ENCODE results near the gene MBOAT1. TPM values are rescaled to one million over a fixed set of nuclear protein-coding genes. Genes with fewer than 3 reads are reported as not detected.

MBOAT1 gene
- polyA plus RNA-seq, 1 donor (not counting 4 experiments of a cell fraction or from before 2014, with no cell fraction given) = 4.9 TPM

DNA sequence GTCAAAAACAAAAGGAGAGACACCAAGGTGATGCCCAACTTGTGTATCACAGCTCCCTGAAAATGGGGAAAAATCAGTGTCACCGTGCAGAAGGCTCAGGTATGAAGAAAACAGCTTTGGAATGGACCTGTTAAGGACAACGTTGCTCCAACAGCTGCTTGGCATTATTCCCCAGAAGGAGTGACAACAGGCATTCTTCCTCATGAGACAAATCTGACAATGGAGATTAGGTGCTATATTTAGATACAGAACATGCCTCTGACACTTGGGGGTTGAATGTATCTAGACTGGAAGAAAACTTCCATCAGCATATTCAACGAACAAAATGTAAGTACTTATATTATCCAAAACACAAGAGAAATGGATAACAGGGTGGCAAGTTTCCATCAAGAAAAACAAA, 87.7 kb downstream of the MBOAT1 start:
- Histone ChIP-seq H3K27ac (ENCODE audit: control insufficient read depth, insufficient read depth, low read length) (no peak overlapping the region), H3K4me3 (ENCODE audit: control insufficient read depth in 2 of 3, extremely low read depth in 1 of 3, insufficient read depth in 2 of 3, low read depth in 1 of 3, low read length in 3 of 3) (no peak overlapping the region), H4K20me1 (ENCODE audit: control insufficient read depth, extremely low read depth, insufficient read depth, low read length) (no peaks in the 10 kb centered on the region), H3K79me2 (ENCODE audit: control insufficient read depth, insufficient read depth, low read length) (no peaks in the 10 kb centered on the region), H3K9me1 (ENCODE audit: control insufficient read depth, extremely low read depth, insufficient read depth, low read length) (no peaks in the 10 kb centered on the region), H3K36me3 (ENCODE audit: control insufficient read depth in 2 of 2, extremely low read depth in 1 of 2, insufficient read depth in 2 of 2, low read length in 2 of 2) (no peaks in the 10 kb centered on the region), H3K9me3 (ENCODE audit: control insufficient read depth, low read depth, low read length) (no peaks in the 10 kb centered on the region), H3K4me1 (ENCODE audit: control insufficient read depth, extremely low read depth, insufficient read depth, low read length) (no peaks in the 10 kb centered on the region), H3K9ac (ENCODE audit: control insufficient read depth, extremely low read depth, insufficient read depth, low read length) (no peak overlapping the region), H2AFZ (ENCODE audit: control insufficient read depth, low read length) (no peak overlapping the region), H3K27me3 (ENCODE audit: control insufficient read depth, extremely low read depth, insufficient read depth, low read length) (no peaks in the 10 kb centered on the region), H3K4me2 (ENCODE audit: control insufficient read depth, extremely low read depth, insufficient read depth, low read depth, low read length) (no peak overlapping the region)
- FAIRE-seq = no peak
- TF ChIP-seq CTCF (optimal IDR thresholded peaks at IDR 0.05 in 1 of 3, IDR thresholded peaks at IDR 0.05 in 1 of 3, conservative IDR thresholded peaks at IDR 0.05 in 1 of 3; ENCODE audit: extremely low read depth in 1 of 3, insufficient read depth in 2 of 3, low read length in 3 of 3) (no peak), EZH2 (IDR thresholded peaks at IDR 0.05; ENCODE audit: low read length) (no peak)
- DNase-seq (ENCODE audit: low read depth, low spot score) = no peak
- dilution Hi-C loops (cut with MboI; ENCODE audit: extremely low pct_ligation_motif_present, low sequenced_read_pairs) = no loop called here

DNA sequence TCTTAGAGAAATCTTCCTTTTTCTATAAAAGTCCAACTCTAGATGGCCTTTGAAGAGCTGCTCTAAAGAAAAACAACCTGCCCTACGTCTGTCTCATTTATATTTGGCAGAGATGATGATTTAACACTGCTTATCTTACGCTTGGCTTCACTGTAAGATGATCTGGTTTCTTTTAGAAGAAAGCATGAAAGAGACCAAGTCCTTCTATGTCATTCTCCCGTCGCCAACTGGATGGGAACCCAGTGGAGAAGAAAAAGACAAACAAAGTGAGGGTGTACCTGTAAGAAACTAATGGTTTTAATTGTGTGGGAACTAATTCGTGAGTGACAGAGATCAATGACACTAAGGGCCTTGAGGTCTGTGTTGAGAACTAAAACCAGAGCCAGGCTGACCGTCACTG, 92.8 kb downstream of the MBOAT1 start:
- H3K27ac ChIP-seq (ENCODE audit: control insufficient read depth, insufficient read depth, low read length) = no peak overlapping the region
- peaks cover 7% of the 10 kb centered on the region for H3K4me1 ChIP-seq (ENCODE audit: control insufficient read depth, extremely low read depth, insufficient read depth, low read length)
- DNase-seq (ENCODE audit: low read depth, low spot score) (no peak), FAIRE-seq (no peak)
- no peaks in the 10 kb centered on the region for H4K20me1 ChIP-seq (ENCODE audit: control insufficient read depth, extremely low read depth, insufficient read depth, low read length)
- H3K9me3 ChIP-seq (ENCODE audit: control insufficient read depth, low read depth, low read length) = no peaks in the 10 kb centered on the region
- no peaks in the 10 kb centered on the region for H3K36me3 ChIP-seq (ENCODE audit: control insufficient read depth in 2 of 2, extremely low read depth in 1 of 2, insufficient read depth in 2 of 2, low read length in 2 of 2)
- no peak overlapping the region for H3K4me3 ChIP-seq (ENCODE audit: control insufficient read depth in 2 of 3, extremely low read depth in 1 of 3, insufficient read depth in 2 of 3, low read depth in 1 of 3, low read length in 3 of 3)
- H2AFZ ChIP-seq (ENCODE audit: control insufficient read depth, low read length) = no peak overlapping the region
- dilution Hi-C loops (cut with MboI; ENCODE audit: extremely low pct_ligation_motif_present, low sequenced_read_pairs) = no loop called here
- H3K9ac ChIP-seq (ENCODE audit: control insufficient read depth, extremely low read depth, insufficient read depth, low read length) = no peak overlapping the region
- TF ChIP-seq CTCF (optimal IDR thresholded peaks at IDR 0.05 in 1 of 3, IDR thresholded peaks at IDR 0.05 in 1 of 3, conservative IDR thresholded peaks at IDR 0.05 in 1 of 3; ENCODE audit: extremely low read depth in 1 of 3, insufficient read depth in 2 of 3, low read length in 3 of 3) = no peak
- no peak for TF ChIP-seq EZH2 (IDR thresholded peaks at IDR 0.05; ENCODE audit: low read length)
- H3K27me3 ChIP-seq (ENCODE audit: control insufficient read depth, extremely low read depth, insufficient read depth, low read length) = no peaks in the 10 kb centered on the region
- H3K79me2 ChIP-seq (ENCODE audit: control insufficient read depth, insufficient read depth, low read length) = no peaks in the 10 kb centered on the region
- H3K4me2 ChIP-seq (ENCODE audit: control insufficient read depth, extremely low read depth, insufficient read depth, low read depth, low read length) = no peak overlapping the region
- H3K9me1 ChIP-seq (ENCODE audit: control insufficient read depth, extremely low read depth, insufficient read depth, low read length) = no peaks in the 10 kb centered on the region
